ENCODE measurements around the gene PRRG4.

PRRG4 gene

GRCh38 chr11:32792948-32793475, 36.7 kb upstream of the PRRG4 start:
- DNase-seq (ENCODE audit: low read depth), result no peak
- H3K4me3 ChIP-seq (ENCODE audit: control insufficient read depth, low read depth, low read length), result no peak overlapping the region
- TF ChIP-seq CTCF (IDR thresholded peaks at IDR 0.05; ENCODE audit: control insufficient read depth, insufficient read depth, low read depth, low read length, missing control alignments), result peak; percentile 65

GRCh38 chr11:32794439-32794838, 35.3 kb upstream of the PRRG4 start, which contains the start of gene CCDC73:
Gene CCDC73, minus strand, starts transcription at chr11:32794662. Its CDS starts 34,419 bp downstream, at chr11:32760243.
- TF ChIP-seq CTCF (IDR thresholded peaks at IDR 0.05; ENCODE audit: control insufficient read depth, insufficient read depth, low read depth, low read length, missing control alignments), result no peak
- H3K4me3 ChIP-seq (ENCODE audit: control insufficient read depth, low read depth, low read length), result no peak within 1 kb of the TSS
- no peak for DNase-seq (ENCODE audit: low read depth)

GRCh38 chr11:32796425-32796824, 33.3 kb upstream of the PRRG4 start:
- no peak overlapping the region for H3K4me3 ChIP-seq (ENCODE audit: control insufficient read depth, low read depth, low read length)
- no peak for DNase-seq (ENCODE audit: low read depth)
- TF ChIP-seq CTCF (IDR thresholded peaks at IDR 0.05; ENCODE audit: control insufficient read depth, insufficient read depth, low read depth, low read length, missing control alignments), result no peak

- TF ChIP-seq CTCF (IDR thresholded peaks at IDR 0.05; ENCODE audit: control insufficient read depth, insufficient read depth, low read depth, low read length, missing control alignments), result peak; percentile 85
- peak; percentile 48 for DNase-seq (ENCODE audit: low read depth)
- no peak overlapping the region for H3K4me3 ChIP-seq (ENCODE audit: control insufficient read depth, low read depth, low read length)
Observed at GRCh38 chr11:32809313-32809712, 20.4 kb upstream of the PRRG4 start.

GRCh38 chr11:32817181-32817851, 12.4 kb upstream of the PRRG4 start:
- DNase-seq (ENCODE audit: low read depth), result no peak
- H3K4me3 ChIP-seq (ENCODE audit: control insufficient read depth, low read depth, low read length), result no peak overlapping the region

GRCh38 chr11:32817852-32818183, 11.9 kb upstream of the PRRG4 start:
- DNase-seq (ENCODE audit: low read depth), result no peak
- H3K4me3 ChIP-seq (ENCODE audit: control insufficient read depth, low read depth, low read length), result no peak overlapping the region
- TF ChIP-seq CTCF (IDR thresholded peaks at IDR 0.05; ENCODE audit: control insufficient read depth, insufficient read depth, low read depth, low read length, missing control alignments), result no peak

More at GRCh38 chr11:32817181-32817851, 12.4 kb upstream of the PRRG4 start:
- TF ChIP-seq CTCF (IDR thresholded peaks at IDR 0.05; ENCODE audit: control insufficient read depth, insufficient read depth, low read depth, low read length, missing control alignments), result no peak

Data from AG09309 (cell line).